Measurements from ENCODE around the gene GRIA3.
A peak's percentile ranks its signal among the peaks of the same experiment; 100 is the strongest.
"Not testable (repeated sequence)": the region's sequence is repeated elsewhere in the genome, so short reads cannot be mapped to it uniquely, and the experiment has no call there.

The GRIA3 gene

GRCh38 chrX:123277347-123277746 is 93.3 kb downstream of the GRIA3 start:
- DNase-seq = no peak

- no peak for DNase-seq
Measured at GRCh38 chrX:123277821-123278220, 93.7 kb downstream of the GRIA3 start.

- no peak for DNase-seq
Measured at GRCh38 chrX:123282241-123282640, 98.2 kb downstream of the GRIA3 start.

GRCh38 chrX:123283407-123283806 is 99.3 kb downstream of the GRIA3 start:
- DNase-seq = not testable (repeated sequence)

- DNase-seq = peak; percentile 35
Measured at GRCh38 chrX:123291623-123292022, 107.5 kb downstream of the GRIA3 start.

- no peak for DNase-seq
Measured at GRCh38 chrX:123298026-123298425, 113.9 kb downstream of the GRIA3 start.

GRCh38 chrX:123303429-123303828 is 119.4 kb downstream of the GRIA3 start:
- DNase-seq = no peak

- no peak for DNase-seq
Measured at GRCh38 chrX:123308658-123309057, 124.6 kb downstream of the GRIA3 start.

GRCh38 chrX:123310112-123310511 is 126.0 kb downstream of the GRIA3 start:
- no peak for DNase-seq

- DNase-seq = no peak
Measured at GRCh38 chrX:123311486-123311885, 127.4 kb downstream of the GRIA3 start.

GRCh38 chrX:123313486-123313885 is 129.4 kb downstream of the GRIA3 start:
- no peak for DNase-seq

- no peak for DNase-seq
Measured at GRCh38 chrX:123320622-123321021, 136.5 kb downstream of the GRIA3 start.

GRCh38 chrX:123322536-123322935 is 138.5 kb downstream of the GRIA3 start:
- no peak for DNase-seq

- no peak for DNase-seq
Measured at GRCh38 chrX:123324625-123325024, 140.5 kb downstream of the GRIA3 start.

- DNase-seq = no peak
Measured at GRCh38 chrX:123330229-123330942, 146.3 kb downstream of the GRIA3 start.

- no peak for DNase-seq
Measured at GRCh38 chrX:123331349-123331748, 147.3 kb downstream of the GRIA3 start.

- DNase-seq = no peak
Measured at GRCh38 chrX:123331859-123332258, 147.8 kb downstream of the GRIA3 start.

GRCh38 chrX:123336666-123337065 is 152.6 kb downstream of the GRIA3 start:
- no peak for DNase-seq

GRCh38 chrX:123337886-123338639 is 154.0 kb downstream of the GRIA3 start:
- DNase-seq = no peak

GRCh38 chrX:123339221-123339905 is 155.3 kb downstream of the GRIA3 start:
- no peak for DNase-seq

GRCh38 chrX:123340696-123341095 is 156.6 kb downstream of the GRIA3 start:
- no peak for DNase-seq

- no peak for DNase-seq
Measured at GRCh38 chrX:123348468-123348867, 164.4 kb downstream of the GRIA3 start.

GRCh38 chrX:123350226-123350625 is 166.1 kb downstream of the GRIA3 start:
- DNase-seq = no peak

- no peak for DNase-seq
Measured at GRCh38 chrX:123357941-123358340, 173.9 kb downstream of the GRIA3 start.
